ENCODE measurements around the gene NTM.

GRCh38 chr11:131583421-131583820, 213.0 kb downstream of the NTM start:
- TF ChIP-seq, protein P1, sequence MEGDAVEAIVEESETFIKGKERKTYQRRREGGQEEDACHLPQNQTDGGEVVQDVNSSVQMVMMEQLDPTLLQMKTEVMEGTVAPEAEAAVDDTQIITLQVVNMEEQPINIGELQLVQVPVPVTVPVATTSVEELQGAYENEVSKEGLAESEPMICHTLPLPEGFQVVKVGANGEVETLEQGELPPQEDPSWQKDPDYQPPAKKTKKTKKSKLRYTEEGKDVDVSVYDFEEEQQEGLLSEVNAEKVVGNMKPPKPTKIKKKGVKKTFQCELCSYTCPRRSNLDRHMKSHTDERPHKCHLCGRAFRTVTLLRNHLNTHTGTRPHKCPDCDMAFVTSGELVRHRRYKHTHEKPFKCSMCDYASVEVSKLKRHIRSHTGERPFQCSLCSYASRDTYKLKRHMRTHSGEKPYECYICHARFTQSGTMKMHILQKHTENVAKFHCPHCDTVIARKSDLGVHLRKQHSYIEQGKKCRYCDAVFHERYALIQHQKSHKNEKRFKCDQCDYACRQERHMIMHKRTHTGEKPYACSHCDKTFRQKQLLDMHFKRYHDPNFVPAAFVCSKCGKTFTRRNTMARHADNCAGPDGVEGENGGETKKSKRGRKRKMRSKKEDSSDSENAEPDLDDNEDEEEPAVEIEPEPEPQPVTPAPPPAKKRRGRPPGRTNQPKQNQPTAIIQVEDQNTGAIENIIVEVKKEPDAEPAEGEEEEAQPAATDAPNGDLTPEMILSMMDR (IDR thresholded peaks at IDR 0.05) = no peak
- no peak for TF ChIP-seq POLR2A (IDR thresholded peaks at IDR 0.05)

Measured in Peyer's patch (tissue), 4 donors.